SK-N-MC (cell line): ENCODE measurements around the gene OGFOD3.
"Not testable (repeated sequence)": the region's sequence is repeated elsewhere in the genome, so short reads cannot be mapped to it uniquely, and the experiment has no call there.

Experiments used
- DNase-seq: peaks from one replicate; pipeline ENCODE4 v3.0.0-alpha.2; 2011; ENCODE audit warnings: low read depth, low spot score
- H3K27ac ChIP-seq: fragments of 200-600 bp; sonication (generic); 2 replicates; pipeline ENCODE4 v1.5.1; 2016; ENCODE audit warnings: mixed run types
- H3K36me3 ChIP-seq: fragments of 200-600 bp; sonication (generic); 2 replicates; pipeline ENCODE4 v1.6.1; 2017; ENCODE audit warnings: antibody characterized with exemption, low read length, mixed read lengths; ENCODE audit not compliant: insufficient read depth
- H3K4me3 ChIP-seq: fragments of 200-600 bp; sonication (generic); 2 replicates; pipeline ENCODE4 v1.5.1; 2016
- H3K9ac ChIP-seq: fragments of 200-600 bp; sonication (generic); 2 replicates; pipeline ENCODE4 v1.8.0; 2017; ENCODE audit warnings: mixed run types, mixed read lengths; ENCODE audit not compliant: insufficient read length
- H3K9me3 ChIP-seq: fragments of 200-600 bp; sonication (generic); 2 replicates; pipeline ENCODE4 v1.6.1; 2017; ENCODE audit warnings: low read depth, mild to moderate bottlenecking, antibody characterized with exemption, low read length, moderate library complexity, mixed read lengths
- EZH2 ChIP-seq: fragments of 200-600 bp; sonication (generic); IDR thresholded peaks from one replicate; pipeline ENCODE4 v1.6.1; 2017; ENCODE audit warnings: antibody characterized with exemption
- FOXP2 ChIP-seq: optimal IDR thresholded peaks from 2 replicates; pipeline ENCODE3; 2011; ENCODE audit warnings: mild to moderate bottlenecking, moderate library complexity; ENCODE audit not compliant: insufficient read depth; ENCODE audit errors: extremely low read length, control extremely low read depth
- POLR2AphosphoS5 ChIP-seq: IDR thresholded peaks from 2 replicates; pipeline ENCODE4 v1.6.1; 2012; ENCODE audit warnings: mild to moderate bottlenecking, low read depth, low read length, borderline replicate concordance

The OGFOD3 gene

DNA sequence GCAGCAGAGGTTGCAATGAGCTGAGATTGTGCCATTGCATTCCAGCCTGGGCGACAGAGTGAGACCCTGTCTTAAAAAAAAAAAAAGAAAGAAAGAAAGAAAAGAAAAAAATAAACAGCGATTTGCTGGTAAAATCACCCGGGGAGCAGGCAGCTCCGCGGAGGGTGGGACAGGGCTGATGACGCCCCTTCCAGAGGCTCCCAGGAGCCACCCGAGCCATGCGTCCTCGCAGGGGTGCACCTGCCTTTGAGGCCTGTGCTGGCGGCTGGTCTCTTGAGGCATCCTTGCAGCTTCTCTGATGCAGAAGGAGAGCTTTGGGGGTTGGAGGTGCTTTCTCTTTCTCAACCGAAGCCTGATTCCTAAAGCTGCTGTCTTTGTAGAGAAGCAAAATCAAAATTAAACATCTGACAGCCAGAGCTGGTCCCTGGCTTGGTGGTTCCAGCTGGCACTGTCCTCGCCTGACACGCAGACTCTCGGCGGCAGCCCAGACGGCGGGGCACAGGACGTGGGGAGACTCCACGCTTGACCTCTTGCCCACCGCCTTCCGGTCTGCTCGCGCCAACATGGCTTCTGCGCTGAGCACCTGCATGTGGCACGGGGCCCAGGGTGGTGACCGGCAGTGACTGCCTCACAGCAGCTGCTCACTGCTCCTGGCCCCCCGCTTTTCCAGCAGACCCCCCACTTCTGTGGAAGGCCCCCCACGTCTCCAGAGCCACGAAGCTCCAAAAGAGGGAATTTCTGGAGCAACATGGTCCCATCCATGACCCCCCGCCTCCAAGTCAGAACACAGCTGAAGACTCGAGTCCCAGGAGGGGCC, 40.3 kb downstream of the OGFOD3 start:
- Histone ChIP-seq H3K9me3 (no peaks in the 10 kb centered on the region), H3K27ac (no peak overlapping the region), H3K36me3 (no peaks in the 10 kb centered on the region), H3K9ac (no peak overlapping the region), H3K4me3 (no peak overlapping the region)
- TF ChIP-seq FOXP2 (no peak), EZH2 (no peak), POLR2AphosphoS5 (no peak)
- DNase-seq, result no peak

DNA sequence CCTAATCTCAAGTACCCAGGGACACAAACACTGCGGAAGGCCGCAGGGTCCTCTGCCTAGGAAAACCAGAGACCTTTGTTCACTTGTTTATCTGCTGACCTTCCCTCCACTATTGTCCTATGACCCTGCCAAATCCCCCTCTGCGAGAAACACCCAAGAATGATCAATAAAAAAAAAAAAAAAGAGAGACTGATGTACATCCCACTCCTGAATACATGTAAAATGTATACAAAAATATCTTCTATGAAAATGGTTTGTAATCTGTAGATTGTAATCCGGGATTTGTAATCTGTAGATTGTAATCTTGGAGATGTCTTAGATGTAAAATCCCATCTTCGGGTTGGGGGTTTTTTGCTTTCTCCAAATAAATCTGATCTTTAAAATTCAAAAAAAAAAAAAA, 41.1 kb downstream of the OGFOD3 start:
- not testable (repeated sequence) for H3K27ac ChIP-seq, H3K4me3 ChIP-seq, H3K9me3 ChIP-seq, H3K36me3 ChIP-seq, DNase-seq, H3K9ac ChIP-seq

- no peaks in the 10 kb centered on the region for H3K36me3 ChIP-seq
- TF ChIP-seq FOXP2, result no peak
- no peak for TF ChIP-seq EZH2
- TF ChIP-seq POLR2AphosphoS5, result no peak
- no peaks in the 10 kb centered on the region for H3K9me3 ChIP-seq
- H3K27ac ChIP-seq, result no peak overlapping the region
- DNase-seq, result no peak
- H3K4me3 ChIP-seq, result no peak overlapping the region
- no peak overlapping the region for H3K9ac ChIP-seq
These were observed 42.2 kb downstream of the OGFOD3 start for GRCh38 chr17:82376042-82376730.

- H3K4me3 ChIP-seq, result no peak overlapping the region
- no peaks in the 10 kb centered on the region for H3K9me3 ChIP-seq
- H3K36me3 ChIP-seq, result no peaks in the 10 kb centered on the region
- TF ChIP-seq FOXP2 (no peak), EZH2 (no peak), POLR2AphosphoS5 (no peak)
- H3K9ac ChIP-seq, result no peak overlapping the region
- H3K27ac ChIP-seq, result no peak overlapping the region
- no peak for DNase-seq
These were observed 42.9 kb downstream of the OGFOD3 start for GRCh38 chr17:82375359-82376041.

- no peak for DNase-seq
- Histone ChIP-seq H3K4me3 (no peak overlapping the region), H3K9ac (no peak overlapping the region), H3K36me3 (no peaks in the 10 kb centered on the region), H3K27ac (no peak overlapping the region), H3K9me3 (no peaks in the 10 kb centered on the region)
- TF ChIP-seq FOXP2, result no peak
- no peak for TF ChIP-seq POLR2AphosphoS5
- TF ChIP-seq EZH2, result no peak
These were observed 43.6 kb downstream of the OGFOD3 start for GRCh38 chr17:82374626-82375331.

- H3K9ac ChIP-seq, result no peak overlapping the region
- H3K27ac ChIP-seq, result peak overlapping the region; percentile 3; the same call in 1 of the 2 replicates
- DNase-seq, result no peak
- H3K4me3 ChIP-seq, result no peak overlapping the region
- no peaks in the 10 kb centered on the region for H3K36me3 ChIP-seq
- no peak for TF ChIP-seq FOXP2
- TF ChIP-seq POLR2AphosphoS5, result no peak
- TF ChIP-seq EZH2, result no peak
- no peaks in the 10 kb centered on the region for H3K9me3 ChIP-seq
These were observed 44.4 kb downstream of the OGFOD3 start for GRCh38 chr17:82373731-82374625.

- H3K27ac ChIP-seq, result peak overlapping the region; percentile 3; the same call in 1 of the 2 replicates
These were observed 45.3 kb downstream of the OGFOD3 start for GRCh38 chr17:82373072-82373452.

More at GRCh38 chr17:82373072-82373452, 45.3 kb downstream of the OGFOD3 start:
- DNase-seq, H3K9ac ChIP-seq, H3K4me3 ChIP-seq, H3K36me3 ChIP-seq, H3K9me3 ChIP-seq: not testable (repeated sequence)
